Right lobe of liver (tissue), 4 donors: ENCODE data around the gene P2RY14.

ENCODE experiments used
- POLR2A ChIP-seq: fragments of 450-650 bp; IDR thresholded peaks from one replicate; pipeline ENCODE4 v1.6.1; 2017; ENCODE audit warnings: antibody characterized with exemption, mild to moderate bottlenecking
- TF ChIP-seq, protein P1 (sequence below), 4 donors: fragments of 200-600 bp in 3 of 4; fragments of 450-650 bp in 1 of 4; IDR thresholded peaks; one replicate each; pipeline versions ENCODE4 v1.5.1 to v1.8.0; 2016 to 2022; ENCODE audit warnings: antibody characterized with exemption in 4 of 4, mild to moderate bottlenecking in 2 of 4
- donor health status: DM: no; HTN: no; CAD: no.
- donor health status: DM: no; HTN: no; CAD: no.
- donor health status: DM: no; HTN: yes; CAD: no.

DNA sequence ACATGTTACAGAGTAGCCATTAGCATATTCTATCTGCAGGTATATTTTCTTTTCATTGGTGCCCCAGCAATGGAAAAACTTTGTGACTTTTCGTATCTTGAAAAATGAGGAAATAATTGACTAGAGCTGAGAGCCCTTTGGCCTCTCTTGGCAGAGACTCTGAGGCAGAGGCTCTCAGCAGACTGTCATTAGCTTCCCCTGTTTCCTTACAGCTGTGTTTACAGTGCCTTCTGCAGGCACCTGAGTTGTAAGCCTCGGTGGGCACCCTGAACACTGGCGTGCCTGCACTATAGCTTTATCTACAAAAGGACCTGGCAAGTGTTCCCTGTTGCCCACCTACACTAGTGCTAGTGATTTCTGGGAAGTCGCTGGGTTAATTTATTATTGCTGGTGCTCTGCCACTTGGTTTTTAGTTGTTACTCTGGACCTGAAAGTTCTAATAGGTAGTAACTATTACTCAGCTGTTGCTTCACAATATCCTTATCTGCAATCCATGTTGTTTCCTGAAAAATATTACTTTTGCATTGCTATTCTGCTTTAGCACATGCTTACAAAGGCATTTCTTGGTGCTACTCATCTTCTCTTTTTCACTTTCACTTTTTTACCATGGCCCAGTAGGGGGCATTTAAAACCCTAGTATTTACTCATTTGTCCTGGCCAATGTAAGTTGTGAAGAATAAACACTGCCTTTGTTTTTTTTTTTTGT, 67.5 kb downstream of the P2RY14 start:
- TF ChIP-seq, protein P1, sequence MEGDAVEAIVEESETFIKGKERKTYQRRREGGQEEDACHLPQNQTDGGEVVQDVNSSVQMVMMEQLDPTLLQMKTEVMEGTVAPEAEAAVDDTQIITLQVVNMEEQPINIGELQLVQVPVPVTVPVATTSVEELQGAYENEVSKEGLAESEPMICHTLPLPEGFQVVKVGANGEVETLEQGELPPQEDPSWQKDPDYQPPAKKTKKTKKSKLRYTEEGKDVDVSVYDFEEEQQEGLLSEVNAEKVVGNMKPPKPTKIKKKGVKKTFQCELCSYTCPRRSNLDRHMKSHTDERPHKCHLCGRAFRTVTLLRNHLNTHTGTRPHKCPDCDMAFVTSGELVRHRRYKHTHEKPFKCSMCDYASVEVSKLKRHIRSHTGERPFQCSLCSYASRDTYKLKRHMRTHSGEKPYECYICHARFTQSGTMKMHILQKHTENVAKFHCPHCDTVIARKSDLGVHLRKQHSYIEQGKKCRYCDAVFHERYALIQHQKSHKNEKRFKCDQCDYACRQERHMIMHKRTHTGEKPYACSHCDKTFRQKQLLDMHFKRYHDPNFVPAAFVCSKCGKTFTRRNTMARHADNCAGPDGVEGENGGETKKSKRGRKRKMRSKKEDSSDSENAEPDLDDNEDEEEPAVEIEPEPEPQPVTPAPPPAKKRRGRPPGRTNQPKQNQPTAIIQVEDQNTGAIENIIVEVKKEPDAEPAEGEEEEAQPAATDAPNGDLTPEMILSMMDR (IDR thresholded peaks at IDR 0.05), result peak; percentile 19 to 42 (median 35)
- TF ChIP-seq POLR2A, result no peak
